Esophagus mucosa (tissue), 1 donor: Measurements from ENCODE around the gene SLAMF9. TPM values are rescaled to one million over a fixed set of nuclear protein-coding genes. Genes with fewer than 3 reads are reported as not detected.
"Not testable (repeated sequence)": the region's sequence is repeated elsewhere in the genome, so short reads cannot be mapped to it uniquely, and the experiment has no call there.

Experiments used
- ATAC-seq: fragments of 200-7000 bp; cut with Tn5 transposase; one replicate; pipeline ENCODE4 v1.9.1; 2020
- total RNA-seq: library from RNA; stranded (reverse); gene quantifications from one replicate; pipeline ENCODE4 v1.2.4, GENCODE V29; 2023
- donor health status: DM: yes; HTN: yes; CAD: no.

Gene SLAMF9
- total RNA-seq, 1 donor from 2014 or later = 0.28 TPM

- no peak for ATAC-seq
Observed at GRCh38 chr1:159920202-159920601, 33.8 kb downstream of the SLAMF9 start.

- no peak for ATAC-seq
Observed at GRCh38 chr1:159919236-159919865, 34.7 kb downstream of the SLAMF9 start.

- ATAC-seq = no peak
Observed at GRCh38 chr1:159918352-159919200, 35.5 kb downstream of the SLAMF9 start.

- ATAC-seq = no peak
Observed at GRCh38 chr1:159917533-159918351, 36.3 kb downstream of the SLAMF9 start.

- peak; percentile 33 for ATAC-seq
Observed at GRCh38 chr1:159916242-159917051, 37.6 kb downstream of the SLAMF9 start.

- no peak for ATAC-seq
Observed at GRCh38 chr1:159915571-159916241, 38.3 kb downstream of the SLAMF9 start.

GRCh38 chr1:159914252-159915018, 39.6 kb downstream of the SLAMF9 start:
- no peak for ATAC-seq

GRCh38 chr1:159913451-159914192, 40.4 kb downstream of the SLAMF9 start:
- ATAC-seq = peak; percentile 73

- no peak for ATAC-seq
Observed at GRCh38 chr1:159911326-159912070, 42.5 kb downstream of the SLAMF9 start.

GRCh38 chr1:159908031-159908940, 45.8 kb downstream of the SLAMF9 start:
- ATAC-seq = no peak

GRCh38 chr1:159906960-159907359, 47.1 kb downstream of the SLAMF9 start:
- ATAC-seq = no peak

- not testable (repeated sequence) for ATAC-seq
Observed at GRCh38 chr1:159904036-159904435, 50.0 kb downstream of the SLAMF9 start.

GRCh38 chr1:159902541-159902940, 51.5 kb downstream of the SLAMF9 start:
- ATAC-seq = no peak

Other genes with a start within 250 kb of the SLAMF9 start
- gene CRP, start 239.6 kb downstream of the SLAMF9 start, total RNA-seq = not detected
- gene DUSP23, start 173.3 kb downstream of the SLAMF9 start, total RNA-seq = 62.4 TPM
- gene FCRL6, start 151.9 kb downstream of the SLAMF9 start, total RNA-seq = not detected
- gene SLAMF8, start 127.4 kb downstream of the SLAMF9 start, total RNA-seq = 0.80 TPM
- gene VSIG8, start 91.6 kb downstream of the SLAMF9 start, total RNA-seq = 1.2 TPM
- gene CFAP45, start 54.1 kb downstream of the SLAMF9 start, total RNA-seq = 1.5 TPM
- gene TAGLN2, start 28.7 kb downstream of the SLAMF9 start, total RNA-seq = 406 TPM
- gene IGSF9, start 8.6 kb downstream of the SLAMF9 start, total RNA-seq = 13.0 TPM
- gene PIGM, start 77.8 kb upstream of the SLAMF9 start, total RNA-seq = 3.3 TPM
- gene KCNJ10, start 115.9 kb upstream of the SLAMF9 start, total RNA-seq = not detected
- gene KCNJ9, start 127.3 kb upstream of the SLAMF9 start, total RNA-seq = not detected
- gene IGSF8, start 144.4 kb upstream of the SLAMF9 start, total RNA-seq = 13.7 TPM
- gene ATP1A2, start 161.5 kb upstream of the SLAMF9 start, total RNA-seq = 0.80 TPM
- gene ATP1A4, start 197.4 kb upstream of the SLAMF9 start, total RNA-seq = not detected
- gene CASQ1, start 236.3 kb upstream of the SLAMF9 start, total RNA-seq = 0.28 TPM